ENCODE measurements around the gene NKRF.

The NKRF gene

GRCh38 chrX:119606280-119607017, at the start of gene NKRF:
Gene NKRF, minus strand, starts transcription at chrX:119606424.
- peak within 1 kb of the TSS; percentile 76 for H2AFZ ChIP-seq (ENCODE audit: low read length, unreplicated experiment)
- peak within 1 kb of the TSS; percentile 93 for H3K4me3 ChIP-seq (ENCODE audit: low read depth, low read length)
- peaks cover 44% of the 10 kb centered on the region for H3K79me2 ChIP-seq (ENCODE audit: control insufficient read depth, insufficient read depth, low read length, unreplicated experiment)
- no peaks in the 10 kb centered on the region for H3K36me3 ChIP-seq (ENCODE audit: insufficient read depth, low read length)
- H3K27me3 ChIP-seq (ENCODE audit: insufficient read depth, low read length) = no peaks in the 10 kb centered on the region
- peak within 1 kb of the TSS; percentile 80 for H3K27ac ChIP-seq (ENCODE audit: low read depth, low read length)
- H3K4me1 ChIP-seq (ENCODE audit: control insufficient read depth, insufficient read depth, low read length, unreplicated experiment) = peaks cover 6% of the 10 kb centered on the region

GRCh38 chrX:119655125-119655524, 48.9 kb upstream of the NKRF start:
- no peaks in the 10 kb centered on the region for H3K27me3 ChIP-seq (ENCODE audit: insufficient read depth, low read length)
- no peaks in the 10 kb centered on the region for H3K79me2 ChIP-seq (ENCODE audit: control insufficient read depth, insufficient read depth, low read length, unreplicated experiment)
- no peak overlapping the region for H3K4me3 ChIP-seq (ENCODE audit: low read depth, low read length)
- H3K27ac ChIP-seq (ENCODE audit: low read depth, low read length) = peak overlapping the region; percentile 53; the same call in 1 of the 2 replicates
- H2AFZ ChIP-seq (ENCODE audit: low read length, unreplicated experiment) = no peak overlapping the region
- H3K36me3 ChIP-seq (ENCODE audit: insufficient read depth, low read length) = no peaks in the 10 kb centered on the region
- peaks cover 14% of the 10 kb centered on the region for H3K4me1 ChIP-seq (ENCODE audit: control insufficient read depth, insufficient read depth, low read length, unreplicated experiment)

- peaks cover 14% of the 10 kb centered on the region for H3K4me1 ChIP-seq (ENCODE audit: control insufficient read depth, insufficient read depth, low read length, unreplicated experiment)
- H2AFZ ChIP-seq (ENCODE audit: low read length, unreplicated experiment) = no peak overlapping the region
- no peaks in the 10 kb centered on the region for H3K79me2 ChIP-seq (ENCODE audit: control insufficient read depth, insufficient read depth, low read length, unreplicated experiment)
- H3K36me3 ChIP-seq (ENCODE audit: insufficient read depth, low read length) = no peaks in the 10 kb centered on the region
- no peak overlapping the region for H3K4me3 ChIP-seq (ENCODE audit: low read depth, low read length)
- no peaks in the 10 kb centered on the region for H3K27me3 ChIP-seq (ENCODE audit: insufficient read depth, low read length)
- H3K27ac ChIP-seq (ENCODE audit: low read depth, low read length) = no peak overlapping the region
These were observed 47.9 kb upstream of the NKRF start for GRCh38 chrX:119654112-119654531.

- Histone ChIP-seq H3K4me3 (ENCODE audit: low read depth, low read length) (no peak overlapping the region), H2AFZ (ENCODE audit: low read length, unreplicated experiment) (no peak overlapping the region), H3K27me3 (ENCODE audit: insufficient read depth, low read length) (no peaks in the 10 kb centered on the region), H3K4me1 (ENCODE audit: control insufficient read depth, insufficient read depth, low read length, unreplicated experiment) (no peaks in the 10 kb centered on the region), H3K27ac (ENCODE audit: low read depth, low read length) (no peak overlapping the region), H3K79me2 (ENCODE audit: control insufficient read depth, insufficient read depth, low read length, unreplicated experiment) (no peaks in the 10 kb centered on the region), H3K36me3 (ENCODE audit: insufficient read depth, low read length) (no peaks in the 10 kb centered on the region)
These were observed 42.2 kb upstream of the NKRF start for GRCh38 chrX:119648421-119648775.

- Histone ChIP-seq H3K4me3 (ENCODE audit: low read depth, low read length) (no peak overlapping the region), H3K27me3 (ENCODE audit: insufficient read depth, low read length) (no peaks in the 10 kb centered on the region), H2AFZ (ENCODE audit: low read length, unreplicated experiment) (no peak overlapping the region), H3K4me1 (ENCODE audit: control insufficient read depth, insufficient read depth, low read length, unreplicated experiment) (no peaks in the 10 kb centered on the region), H3K27ac (ENCODE audit: low read depth, low read length) (no peak overlapping the region), H3K79me2 (ENCODE audit: control insufficient read depth, insufficient read depth, low read length, unreplicated experiment) (no peaks in the 10 kb centered on the region), H3K36me3 (ENCODE audit: insufficient read depth, low read length) (no peaks in the 10 kb centered on the region)
These were observed 41.6 kb upstream of the NKRF start for GRCh38 chrX:119647552-119648420.

GRCh38 chrX:119647089-119647488, 40.9 kb upstream of the NKRF start:
- no peaks in the 10 kb centered on the region for H3K36me3 ChIP-seq (ENCODE audit: insufficient read depth, low read length)
- no peak overlapping the region for H3K27ac ChIP-seq (ENCODE audit: low read depth, low read length)
- H3K27me3 ChIP-seq (ENCODE audit: insufficient read depth, low read length) = no peaks in the 10 kb centered on the region
- H2AFZ ChIP-seq (ENCODE audit: low read length, unreplicated experiment) = no peak overlapping the region
- no peak overlapping the region for H3K4me3 ChIP-seq (ENCODE audit: low read depth, low read length)
- no peaks in the 10 kb centered on the region for H3K79me2 ChIP-seq (ENCODE audit: control insufficient read depth, insufficient read depth, low read length, unreplicated experiment)
- H3K4me1 ChIP-seq (ENCODE audit: control insufficient read depth, insufficient read depth, low read length, unreplicated experiment) = no peaks in the 10 kb centered on the region

GRCh38 chrX:119646515-119646914, 40.3 kb upstream of the NKRF start:
- Histone ChIP-seq H3K4me3 (ENCODE audit: low read depth, low read length) (no peak overlapping the region), H3K79me2 (ENCODE audit: control insufficient read depth, insufficient read depth, low read length, unreplicated experiment) (no peaks in the 10 kb centered on the region), H3K27ac (ENCODE audit: low read depth, low read length) (no peak overlapping the region), H3K4me1 (ENCODE audit: control insufficient read depth, insufficient read depth, low read length, unreplicated experiment) (no peaks in the 10 kb centered on the region), H3K27me3 (ENCODE audit: insufficient read depth, low read length) (no peaks in the 10 kb centered on the region), H3K36me3 (ENCODE audit: insufficient read depth, low read length) (no peaks in the 10 kb centered on the region), H2AFZ (ENCODE audit: low read length, unreplicated experiment) (no peak overlapping the region)

GRCh38 chrX:119643696-119644095, 37.5 kb upstream of the NKRF start:
- H2AFZ ChIP-seq (ENCODE audit: low read length, unreplicated experiment) = no peak overlapping the region
- H3K4me3 ChIP-seq (ENCODE audit: low read depth, low read length) = no peak overlapping the region
- no peaks in the 10 kb centered on the region for H3K79me2 ChIP-seq (ENCODE audit: control insufficient read depth, insufficient read depth, low read length, unreplicated experiment)
- no peaks in the 10 kb centered on the region for H3K4me1 ChIP-seq (ENCODE audit: control insufficient read depth, insufficient read depth, low read length, unreplicated experiment)
- H3K36me3 ChIP-seq (ENCODE audit: insufficient read depth, low read length) = no peaks in the 10 kb centered on the region
- no peak overlapping the region for H3K27ac ChIP-seq (ENCODE audit: low read depth, low read length)
- no peaks in the 10 kb centered on the region for H3K27me3 ChIP-seq (ENCODE audit: insufficient read depth, low read length)

GRCh38 chrX:119640731-119641170, 34.5 kb upstream of the NKRF start:
- no peak overlapping the region for H3K27ac ChIP-seq (ENCODE audit: low read depth, low read length)
- H2AFZ ChIP-seq (ENCODE audit: low read length, unreplicated experiment) = no peak overlapping the region
- no peaks in the 10 kb centered on the region for H3K4me1 ChIP-seq (ENCODE audit: control insufficient read depth, insufficient read depth, low read length, unreplicated experiment)
- H3K4me3 ChIP-seq (ENCODE audit: low read depth, low read length) = no peak overlapping the region
- H3K36me3 ChIP-seq (ENCODE audit: insufficient read depth, low read length) = no peaks in the 10 kb centered on the region
- no peaks in the 10 kb centered on the region for H3K79me2 ChIP-seq (ENCODE audit: control insufficient read depth, insufficient read depth, low read length, unreplicated experiment)
- H3K27me3 ChIP-seq (ENCODE audit: insufficient read depth, low read length) = no peaks in the 10 kb centered on the region

- no peaks in the 10 kb centered on the region for H3K4me1 ChIP-seq (ENCODE audit: control insufficient read depth, insufficient read depth, low read length, unreplicated experiment)
- H3K27me3 ChIP-seq (ENCODE audit: insufficient read depth, low read length) = no peaks in the 10 kb centered on the region
- no peak overlapping the region for H3K27ac ChIP-seq (ENCODE audit: low read depth, low read length)
- H2AFZ ChIP-seq (ENCODE audit: low read length, unreplicated experiment) = no peak overlapping the region
- no peaks in the 10 kb centered on the region for H3K79me2 ChIP-seq (ENCODE audit: control insufficient read depth, insufficient read depth, low read length, unreplicated experiment)
- H3K36me3 ChIP-seq (ENCODE audit: insufficient read depth, low read length) = no peaks in the 10 kb centered on the region
- H3K4me3 ChIP-seq (ENCODE audit: low read depth, low read length) = no peak overlapping the region
These were observed 32.7 kb upstream of the NKRF start for GRCh38 chrX:119638725-119639471.
